ENCODE results near the gene IL6R.
"Not testable (repeated sequence)": the region's sequence is repeated elsewhere in the genome, so short reads cannot be mapped to it uniquely, and the experiment has no call there.

The IL6R gene

GRCh38 chr1:154404984-154405746 is at the start of gene IL6R:
IL6R (plus strand) TSS chr1:154405343; CDS start chr1:154405630, 287 bp downstream.
- DNase-seq, result peak; percentile 70

GRCh38 chr1:154358519-154358918 is 46.6 kb upstream of the IL6R start:
- no peak for DNase-seq

GRCh38 chr1:154360288-154360687 is 44.9 kb upstream of the IL6R start:
- no peak for DNase-seq

GRCh38 chr1:154360881-154361280 is 44.3 kb upstream of the IL6R start:
- DNase-seq, result not testable (repeated sequence)

GRCh38 chr1:154361357-154361756 is 43.8 kb upstream of the IL6R start:
- no peak for DNase-seq

- no peak for DNase-seq
These were observed 33.7 kb upstream of the IL6R start for GRCh38 chr1:154371436-154371835.

- DNase-seq, result not testable (repeated sequence)
These were observed 31.3 kb upstream of the IL6R start for GRCh38 chr1:154373777-154374357.

GRCh38 chr1:154379301-154379700 is 25.8 kb upstream of the IL6R start:
- DNase-seq, result no peak

GRCh38 chr1:154384650-154385489 is 20.3 kb upstream of the IL6R start:
- no peak for DNase-seq

- peak; percentile 61 for DNase-seq
These were observed 18.3 kb upstream of the IL6R start for GRCh38 chr1:154386643-154387352.

- no peak for DNase-seq
These were observed 13.9 kb upstream of the IL6R start for GRCh38 chr1:154391086-154391770.

- no peak for DNase-seq
These were observed 7.0 kb upstream of the IL6R start for GRCh38 chr1:154398141-154398540.

- DNase-seq, result no peak
These were observed 6.5 kb upstream of the IL6R start for GRCh38 chr1:154398678-154399077.

GRCh38 chr1:154400381-154400801 is 4.8 kb upstream of the IL6R start:
- DNase-seq, result no peak

- DNase-seq, result no peak
These were observed 2.7 kb upstream of the IL6R start for GRCh38 chr1:154402409-154402921.

- no peak for DNase-seq
These were observed 1.7 kb upstream of the IL6R start for GRCh38 chr1:154403261-154403943.

- no peak for DNase-seq
These were observed 1.2 kb upstream of the IL6R start for GRCh38 chr1:154403983-154404382.

GRCh38 chr1:154404511-154404931 is 622 bp upstream of the IL6R start:
- DNase-seq, result no peak

GRCh38 chr1:154405747-154406571 is 816 bp downstream of the IL6R start:
- no peak for DNase-seq

- DNase-seq, result no peak
These were observed 1.4 kb downstream of the IL6R start for GRCh38 chr1:154406572-154406879.

- DNase-seq, result no peak
These were observed 1.7 kb downstream of the IL6R start for GRCh38 chr1:154406886-154407197.
